ENCODE data around the gene NDUFB1. TPM values are rescaled to one million over a fixed set of nuclear protein-coding genes. Genes with fewer than 3 reads are reported as not detected.

Gene NDUFB1
- total and polyA plus RNA-seq, 2 of the 13 experiments (the other 11 are each of a cell fraction or from before 2014, with no cell fraction given), result 181 to 281 TPM

DNA sequence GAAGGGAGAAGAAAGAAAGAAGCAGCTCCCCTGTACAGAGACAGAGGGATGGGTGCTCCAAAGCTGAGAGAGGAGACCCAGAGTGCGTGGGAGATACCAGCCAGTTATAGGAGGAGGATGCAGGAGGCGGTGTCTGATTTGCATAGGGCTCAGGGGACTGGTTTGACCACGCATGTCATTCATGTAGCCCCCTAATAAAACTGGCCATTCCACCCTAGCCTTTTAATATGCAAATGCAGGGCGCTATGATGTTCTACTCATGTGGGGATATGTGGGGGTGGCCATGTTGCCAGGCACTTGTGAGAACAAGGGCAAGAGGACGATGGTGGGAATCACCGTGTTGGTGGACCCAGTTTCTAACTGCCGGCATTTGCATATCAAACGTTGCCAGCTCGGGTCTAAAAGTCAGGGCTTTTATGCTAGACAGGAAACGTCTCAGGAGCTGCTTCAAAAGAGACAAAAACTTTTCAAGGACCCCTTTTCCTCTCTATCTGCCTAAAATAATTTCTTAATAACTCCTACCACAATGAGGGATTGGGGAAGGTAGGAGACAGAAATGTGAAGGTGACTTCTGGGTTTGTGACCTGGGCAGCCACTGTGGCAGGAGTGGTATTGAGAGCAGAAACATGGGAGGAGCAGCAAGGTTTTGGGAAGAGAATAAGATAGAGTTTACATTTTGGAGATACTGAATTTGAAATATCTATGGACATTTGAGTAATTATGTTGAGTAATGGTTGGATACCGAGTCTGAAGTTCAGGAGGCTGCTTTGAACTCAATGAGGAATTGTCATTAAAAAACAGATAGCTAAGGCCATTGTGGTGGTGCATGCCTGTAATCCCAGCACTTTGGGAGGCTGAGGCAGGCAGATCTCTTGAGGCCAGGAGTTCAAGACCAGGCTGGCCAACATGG lies 12.9 kb downstream of the NDUFB1 start (continued):
- peak; percentile 55 for TF ChIP-seq POLR2AphosphoS5 (IDR thresholded peaks at IDR 0.05; ENCODE audit: low read depth, low read length)
- peak; percentile 44 to 61 for TF ChIP-seq POLR2A (IDR thresholded peaks at IDR 0.05; ENCODE audit: insufficient read depth in 1 of 2, low read depth in 2 of 2, low read length in 2 of 2)
- no peak; the same call in none of the 2 replicates for TF ChIP-seq ZMYM4 (CRISPR knock-in tag; IDR thresholded peaks at IDR 0.05)
- no peak for TF ChIP-seq FOXC1 (CRISPR knock-in tag; IDR thresholded peaks at IDR 0.05; ENCODE audit: borderline replicate concordance)
- TF ChIP-seq NFYC (CRISPR knock-in tag; IDR thresholded peaks at IDR 0.05), result peak; percentile 60
- TF ChIP-seq ZNF83 (CRISPR knock-in tag; IDR thresholded peaks at IDR 0.05; ENCODE audit: borderline replicate concordance), result no peak
- no peak for TF ChIP-seq ZNF44 (CRISPR knock-in tag; IDR thresholded peaks at IDR 0.05)
- 0 out of 2 replicates have a peak, but pooled peaks have one; percentile 43 for TF ChIP-seq SP2 (CRISPR knock-in tag; IDR thresholded peaks at IDR 0.05)
- no peak for TF ChIP-seq PHF21A (CRISPR knock-in tag; IDR thresholded peaks at IDR 0.05)
- TF ChIP-seq ZNF326 (CRISPR knock-in tag; IDR thresholded peaks at IDR 0.05; ENCODE audit: borderline replicate concordance), result no peak
- no peak for TF ChIP-seq HOMEZ (CRISPR knock-in tag; IDR thresholded peaks at IDR 0.05; ENCODE audit: low read depth)
- no peak for TF ChIP-seq KLF12 (CRISPR knock-in tag; IDR thresholded peaks at IDR 0.05; ENCODE audit: borderline replicate concordance)
- TF ChIP-seq SNAPC2 (CRISPR knock-in tag; IDR thresholded peaks at IDR 0.05), result peak; percentile 76
- no peak for TF ChIP-seq MAFG (CRISPR knock-in tag; IDR thresholded peaks at IDR 0.05)
- TF ChIP-seq, protein P1, sequence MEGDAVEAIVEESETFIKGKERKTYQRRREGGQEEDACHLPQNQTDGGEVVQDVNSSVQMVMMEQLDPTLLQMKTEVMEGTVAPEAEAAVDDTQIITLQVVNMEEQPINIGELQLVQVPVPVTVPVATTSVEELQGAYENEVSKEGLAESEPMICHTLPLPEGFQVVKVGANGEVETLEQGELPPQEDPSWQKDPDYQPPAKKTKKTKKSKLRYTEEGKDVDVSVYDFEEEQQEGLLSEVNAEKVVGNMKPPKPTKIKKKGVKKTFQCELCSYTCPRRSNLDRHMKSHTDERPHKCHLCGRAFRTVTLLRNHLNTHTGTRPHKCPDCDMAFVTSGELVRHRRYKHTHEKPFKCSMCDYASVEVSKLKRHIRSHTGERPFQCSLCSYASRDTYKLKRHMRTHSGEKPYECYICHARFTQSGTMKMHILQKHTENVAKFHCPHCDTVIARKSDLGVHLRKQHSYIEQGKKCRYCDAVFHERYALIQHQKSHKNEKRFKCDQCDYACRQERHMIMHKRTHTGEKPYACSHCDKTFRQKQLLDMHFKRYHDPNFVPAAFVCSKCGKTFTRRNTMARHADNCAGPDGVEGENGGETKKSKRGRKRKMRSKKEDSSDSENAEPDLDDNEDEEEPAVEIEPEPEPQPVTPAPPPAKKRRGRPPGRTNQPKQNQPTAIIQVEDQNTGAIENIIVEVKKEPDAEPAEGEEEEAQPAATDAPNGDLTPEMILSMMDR (CRISPR knock-in tag; IDR thresholded peaks at IDR 0.05), result no peak
- no peak for TF ChIP-seq KAT7 (CRISPR knock-in tag; IDR thresholded peaks at IDR 0.05; ENCODE audit: borderline replicate concordance)
- no peak for TF ChIP-seq ATF7-NPFF (CRISPR knock-in tag; IDR thresholded peaks at IDR 0.05; ENCODE audit: low read depth)
- TF ChIP-seq JUND (CRISPR knock-in tag; IDR thresholded peaks at IDR 0.05), result no peak
- no peak for TF ChIP-seq ZFAT (CRISPR knock-in tag; conservative IDR thresholded peaks at IDR 0.05)
- TF ChIP-seq, protein P2, sequence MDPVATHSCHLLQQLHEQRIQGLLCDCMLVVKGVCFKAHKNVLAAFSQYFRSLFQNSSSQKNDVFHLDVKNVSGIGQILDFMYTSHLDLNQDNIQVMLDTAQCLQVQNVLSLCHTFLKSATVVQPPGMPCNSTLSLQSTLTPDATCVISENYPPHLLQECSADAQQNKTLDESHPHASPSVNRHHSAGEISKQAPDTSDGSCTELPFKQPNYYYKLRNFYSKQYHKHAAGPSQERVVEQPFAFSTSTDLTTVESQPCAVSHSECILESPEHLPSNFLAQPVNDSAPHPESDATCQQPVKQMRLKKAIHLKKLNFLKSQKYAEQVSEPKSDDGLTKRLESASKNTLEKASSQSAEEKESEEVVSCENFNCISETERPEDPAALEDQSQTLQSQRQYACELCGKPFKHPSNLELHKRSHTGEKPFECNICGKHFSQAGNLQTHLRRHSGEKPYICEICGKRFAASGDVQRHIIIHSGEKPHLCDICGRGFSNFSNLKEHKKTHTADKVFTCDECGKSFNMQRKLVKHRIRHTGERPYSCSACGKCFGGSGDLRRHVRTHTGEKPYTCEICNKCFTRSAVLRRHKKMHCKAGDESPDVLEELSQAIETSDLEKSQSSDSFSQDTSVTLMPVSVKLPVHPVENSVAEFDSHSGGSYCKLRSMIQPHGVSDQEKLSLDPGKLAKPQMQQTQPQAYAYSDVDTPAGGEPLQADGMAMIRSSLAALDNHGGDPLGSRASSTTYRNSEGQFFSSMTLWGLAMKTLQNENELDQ (CRISPR knock-in tag; IDR thresholded peaks at IDR 0.05; ENCODE audit: borderline replicate concordance), result no peak
- TF ChIP-seq SAFB2 (CRISPR knock-in tag; IDR thresholded peaks at IDR 0.05; ENCODE audit: borderline replicate concordance, low read depth), result no peak
- TF ChIP-seq MAF1 (CRISPR knock-in tag; IDR thresholded peaks at IDR 0.05; ENCODE audit: borderline replicate concordance), result no peak
- no peak for TF ChIP-seq ATF7 (IDR thresholded peaks at IDR 0.05)
- no peak for TF ChIP-seq ATF7 (CRISPR knock-in tag; IDR thresholded peaks at IDR 0.05)
- no peak for TF ChIP-seq ZBTB21 (CRISPR knock-in tag; IDR thresholded peaks at IDR 0.05)
- TF ChIP-seq ZFP82 (CRISPR knock-in tag; IDR thresholded peaks at IDR 0.05; ENCODE audit: borderline replicate concordance), result no peak
- TF ChIP-seq NR2C2 (CRISPR knock-in tag; IDR thresholded peaks at IDR 0.05; ENCODE audit: borderline replicate concordance), result no peak

All from HepG2 (cell line).